Adipocyte (in vitro differentiated cells): ENCODE results near the gene NKX6-2.
"Not testable (repeated sequence)": the region's sequence is repeated elsewhere in the genome, so short reads cannot be mapped to it uniquely, and the experiment has no call there.

Source experiments
- DNase-seq: peaks from one replicate; pipeline ENCODE4 v3.0.0-alpha.2; 2015; ENCODE audit warnings: low read depth
- H3K27me3 ChIP-seq: replicated peaks from 2 replicates; pipeline ENCODE4 v1.7.0; 2013; ENCODE audit warnings: mild to moderate bottlenecking, low read length, moderate library complexity; ENCODE audit not compliant: control insufficient read depth, insufficient read depth
- H3K36me3 ChIP-seq: 2 replicates; pipeline ENCODE4 v1.7.0; 2013; ENCODE audit warnings: low read length, mild to moderate bottlenecking, moderate library complexity; ENCODE audit not compliant: control insufficient read depth, insufficient read depth, severe bottlenecking
- H3K4me1 ChIP-seq: 2 replicates; pipeline ENCODE4 v1.7.0; 2013; ENCODE audit warnings: mild to moderate bottlenecking, low read length, moderate library complexity; ENCODE audit not compliant: control insufficient read depth, insufficient read depth
- H3K4me3 ChIP-seq: 2 replicates; pipeline ENCODE4 v1.7.0; 2013; ENCODE audit warnings: mild to moderate bottlenecking, low read length, moderate library complexity
- H3K9ac ChIP-seq: 2 replicates; pipeline ENCODE4 v1.7.0; 2013; ENCODE audit warnings: mild to moderate bottlenecking, low read length, moderate library complexity
- H3K9me3 ChIP-seq: 2 replicates; pipeline ENCODE4 v1.7.0; 2013; ENCODE audit warnings: mild to moderate bottlenecking, low read length, moderate library complexity; ENCODE audit not compliant: control insufficient read depth

The NKX6-2 gene

GRCh38 chr10:132774181-132774901 lies 11.6 kb downstream of the NKX6-2 start:
- peaks cover 6% of the 10 kb centered on the region for H3K36me3 ChIP-seq
- DNase-seq: no peak
- no peaks in the 10 kb centered on the region for H3K27me3 ChIP-seq
- H3K4me3 ChIP-seq: no peak overlapping the region
- H3K4me1 ChIP-seq: no peaks in the 10 kb centered on the region
- H3K9me3 ChIP-seq: no peaks in the 10 kb centered on the region
- H3K9ac ChIP-seq: no peak overlapping the region

- not testable (repeated sequence) for H3K4me3 ChIP-seq, DNase-seq, H3K27me3 ChIP-seq, H3K4me1 ChIP-seq, H3K9ac ChIP-seq, H3K9me3 ChIP-seq
- peaks cover 11% of the 10 kb centered on the region for H3K36me3 ChIP-seq
Observed at GRCh38 chr10:132772816-132773215, 13.1 kb downstream of the NKX6-2 start.

GRCh38 chr10:132770061-132771021 lies 15.6 kb downstream of the NKX6-2 start:
- H3K36me3 ChIP-seq: peaks cover 8% of the 10 kb centered on the region
- H3K9ac ChIP-seq: no peak overlapping the region
- no peaks in the 10 kb centered on the region for H3K27me3 ChIP-seq
- no peak for DNase-seq
- H3K4me1 ChIP-seq: no peaks in the 10 kb centered on the region
- H3K9me3 ChIP-seq: no peaks in the 10 kb centered on the region
- no peak overlapping the region for H3K4me3 ChIP-seq

GRCh38 chr10:132768346-132769248 lies 17.4 kb downstream of the NKX6-2 start:
- no peak for DNase-seq
- Histone ChIP-seq H3K4me1 (no peaks in the 10 kb centered on the region), H3K36me3 (peaks cover 8% of the 10 kb centered on the region), H3K4me3 (no peak overlapping the region), H3K27me3 (no peaks in the 10 kb centered on the region), H3K9ac (no peak overlapping the region), H3K9me3 (no peaks in the 10 kb centered on the region)

GRCh38 chr10:132766291-132766690 lies 19.7 kb downstream of the NKX6-2 start:
- H3K4me1 ChIP-seq: no peaks in the 10 kb centered on the region
- H3K27me3 ChIP-seq: no peaks in the 10 kb centered on the region
- peaks cover 8% of the 10 kb centered on the region for H3K36me3 ChIP-seq
- no peaks in the 10 kb centered on the region for H3K9me3 ChIP-seq
- no peak overlapping the region for H3K4me3 ChIP-seq
- DNase-seq: no peak
- no peak overlapping the region for H3K9ac ChIP-seq

GRCh38 chr10:132765435-132765834 lies 20.5 kb downstream of the NKX6-2 start:
- H3K4me1 ChIP-seq: no peaks in the 10 kb centered on the region
- no peaks in the 10 kb centered on the region for H3K27me3 ChIP-seq
- no peak for DNase-seq
- peaks cover 16% of the 10 kb centered on the region for H3K36me3 ChIP-seq
- H3K9ac ChIP-seq: no peak overlapping the region
- no peaks in the 10 kb centered on the region for H3K9me3 ChIP-seq
- no peak overlapping the region for H3K4me3 ChIP-seq

- no peak for DNase-seq
- no peaks in the 10 kb centered on the region for H3K4me1 ChIP-seq
- H3K27me3 ChIP-seq: no peaks in the 10 kb centered on the region
Observed at GRCh38 chr10:132764108-132764507, 21.8 kb downstream of the NKX6-2 start.

GRCh38 chr10:132763545-132763944 lies 22.4 kb downstream of the NKX6-2 start:
- Histone ChIP-seq H3K36me3 (peaks cover 10% of the 10 kb centered on the region), H3K27me3 (no peaks in the 10 kb centered on the region), H3K9ac (no peak overlapping the region), H3K4me1 (no peaks in the 10 kb centered on the region), H3K9me3 (no peaks in the 10 kb centered on the region), H3K4me3 (no peak overlapping the region)
- no peak for DNase-seq

More at GRCh38 chr10:132764108-132764507, 21.8 kb downstream of the NKX6-2 start:
- H3K4me3 ChIP-seq: no peak overlapping the region
- peaks cover 14% of the 10 kb centered on the region for H3K36me3 ChIP-seq
- H3K9me3 ChIP-seq: no peaks in the 10 kb centered on the region
- no peak overlapping the region for H3K9ac ChIP-seq

- Histone ChIP-seq H3K36me3 (peaks cover 10% of the 10 kb centered on the region), H3K4me1 (no peaks in the 10 kb centered on the region), H3K27me3 (no peaks in the 10 kb centered on the region), H3K9me3 (no peaks in the 10 kb centered on the region), H3K9ac (no peak overlapping the region), H3K4me3 (no peak overlapping the region)
- DNase-seq: no peak
Observed at GRCh38 chr10:132762267-132762666, 23.7 kb downstream of the NKX6-2 start.

- Histone ChIP-seq H3K9ac (no peak overlapping the region), H3K27me3 (no peaks in the 10 kb centered on the region), H3K4me1 (no peaks in the 10 kb centered on the region), H3K9me3 (no peaks in the 10 kb centered on the region), H3K36me3 (peaks cover 10% of the 10 kb centered on the region), H3K4me3 (no peak overlapping the region)
- no peak for DNase-seq
Observed at GRCh38 chr10:132761395-132762060, 24.4 kb downstream of the NKX6-2 start.
